LNCaP clone FGC (cell line): ENCODE measurements around the gene MAN2C1.
"Not testable (repeated sequence)": the region's sequence is repeated elsewhere in the genome, so short reads cannot be mapped to it uniquely, and the experiment has no call there.

Experiments
- DNase-seq: peaks from one replicate; pipeline ENCODE4 v3.0.0-alpha.2; 2011; ENCODE audit warnings: low read depth
- H3K4me3 ChIP-seq: 2 replicates; pipeline ENCODE4 v1.5.1; 2011; ENCODE audit warnings: mild to moderate bottlenecking, low read depth, low read length, control low read depth
- TF ChIP-seq, protein P1 (sequence below): IDR thresholded peaks from 2 replicates; pipeline ENCODE4 v1.5.1; 2012; ENCODE audit warnings: mild to moderate bottlenecking; ENCODE audit not compliant: control insufficient read depth, insufficient read depth; ENCODE audit errors: extremely low read depth

The MAN2C1 gene

DNA sequence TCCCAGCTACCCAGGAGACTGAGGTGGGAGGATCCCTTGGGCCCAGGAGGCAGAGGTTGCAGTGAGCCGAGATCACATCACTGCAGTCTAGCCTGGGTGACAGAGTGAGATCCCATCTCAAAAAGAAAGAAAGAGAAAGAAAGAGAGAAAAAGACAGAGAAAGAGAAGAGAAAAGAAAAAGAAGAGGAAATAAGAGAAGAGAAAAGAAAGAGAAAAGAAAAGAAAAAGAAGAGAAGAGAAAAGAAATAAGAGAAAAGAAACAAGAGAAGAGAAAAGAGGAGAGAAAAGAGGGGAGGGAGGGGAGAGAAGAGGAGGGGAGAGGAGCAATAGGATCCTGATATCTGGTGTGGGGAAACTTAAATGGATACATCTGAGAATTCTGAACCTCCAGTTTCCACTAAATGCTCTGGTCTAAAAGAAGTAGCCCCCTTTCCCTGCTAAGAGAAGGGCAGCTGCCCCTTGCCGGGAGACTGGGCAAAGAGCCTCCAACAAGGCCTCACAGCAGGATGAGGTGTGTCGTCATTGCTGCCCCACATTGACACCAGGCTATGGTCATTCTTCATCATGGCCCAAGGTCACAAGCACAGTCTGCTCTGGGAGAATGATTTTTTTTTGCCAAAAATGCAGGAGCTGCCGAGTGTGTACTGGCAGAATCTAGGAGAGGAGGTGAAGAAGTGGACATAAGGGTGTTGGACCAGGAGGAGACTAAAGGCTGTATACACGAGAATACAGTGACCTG lies 53.7 kb downstream of the MAN2C1 start:
- H3K4me3 ChIP-seq = no peak overlapping the region
- TF ChIP-seq, protein P1, sequence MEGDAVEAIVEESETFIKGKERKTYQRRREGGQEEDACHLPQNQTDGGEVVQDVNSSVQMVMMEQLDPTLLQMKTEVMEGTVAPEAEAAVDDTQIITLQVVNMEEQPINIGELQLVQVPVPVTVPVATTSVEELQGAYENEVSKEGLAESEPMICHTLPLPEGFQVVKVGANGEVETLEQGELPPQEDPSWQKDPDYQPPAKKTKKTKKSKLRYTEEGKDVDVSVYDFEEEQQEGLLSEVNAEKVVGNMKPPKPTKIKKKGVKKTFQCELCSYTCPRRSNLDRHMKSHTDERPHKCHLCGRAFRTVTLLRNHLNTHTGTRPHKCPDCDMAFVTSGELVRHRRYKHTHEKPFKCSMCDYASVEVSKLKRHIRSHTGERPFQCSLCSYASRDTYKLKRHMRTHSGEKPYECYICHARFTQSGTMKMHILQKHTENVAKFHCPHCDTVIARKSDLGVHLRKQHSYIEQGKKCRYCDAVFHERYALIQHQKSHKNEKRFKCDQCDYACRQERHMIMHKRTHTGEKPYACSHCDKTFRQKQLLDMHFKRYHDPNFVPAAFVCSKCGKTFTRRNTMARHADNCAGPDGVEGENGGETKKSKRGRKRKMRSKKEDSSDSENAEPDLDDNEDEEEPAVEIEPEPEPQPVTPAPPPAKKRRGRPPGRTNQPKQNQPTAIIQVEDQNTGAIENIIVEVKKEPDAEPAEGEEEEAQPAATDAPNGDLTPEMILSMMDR = no peak
- DNase-seq = no peak

DNA sequence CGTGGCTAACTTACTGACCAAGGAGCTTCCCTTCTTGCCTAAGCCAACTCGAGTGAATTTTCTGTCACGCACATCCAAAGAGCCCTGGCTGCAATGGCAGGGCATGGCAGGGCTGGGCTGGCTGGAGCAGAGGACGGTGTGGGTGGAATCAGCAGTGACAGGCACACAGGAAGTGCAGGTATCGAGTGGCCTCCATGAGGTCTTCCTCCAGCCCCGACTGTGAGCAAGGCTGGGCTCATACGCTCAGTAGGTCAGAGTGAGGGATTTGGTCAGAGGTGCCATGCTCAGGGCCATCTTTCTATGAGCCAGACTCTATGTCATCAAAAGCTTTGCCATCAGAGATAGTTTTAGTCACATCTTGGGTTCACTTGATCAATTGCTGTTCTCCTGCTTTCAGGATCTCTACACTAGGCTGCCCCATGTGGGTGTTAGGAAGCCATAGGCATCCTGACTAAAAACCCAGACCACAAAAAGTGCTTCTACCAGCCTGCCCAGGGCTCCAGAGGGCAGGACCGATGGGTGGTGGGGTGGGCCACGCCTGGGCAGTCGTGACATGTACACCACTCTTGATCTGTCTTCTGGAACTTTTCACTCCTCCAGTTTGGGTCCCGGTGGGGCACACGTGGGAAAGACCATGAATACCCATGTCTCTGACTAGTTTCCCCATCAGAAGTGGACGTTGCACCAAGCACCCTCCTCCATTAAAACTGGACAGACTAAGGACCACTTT lies 55.1 kb downstream of the MAN2C1 start:
- no peak overlapping the region for H3K4me3 ChIP-seq
- no peak for DNase-seq
- TF ChIP-seq, protein P1 = no peak

DNA sequence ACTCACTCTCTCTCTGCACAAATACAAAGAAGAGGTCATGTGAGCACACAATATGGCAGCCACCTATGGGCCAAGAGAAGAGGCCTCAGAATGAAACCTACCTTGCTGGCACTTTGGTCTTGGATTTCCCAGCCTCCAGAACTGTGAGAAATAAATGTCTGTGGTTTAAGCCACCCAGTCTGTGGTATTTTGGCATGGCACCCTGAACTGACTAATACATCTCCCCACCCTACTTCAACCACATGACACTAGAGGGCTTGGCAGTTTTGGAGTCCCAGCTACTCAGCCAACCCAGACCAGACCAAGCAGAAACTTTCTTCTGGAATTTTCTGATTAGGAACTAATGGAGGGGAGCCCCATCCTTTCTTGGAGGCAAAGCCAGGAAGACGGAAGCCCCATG lies 55.9 kb downstream of the MAN2C1 start:
- not testable (repeated sequence) for DNase-seq, H3K4me3 ChIP-seq

DNA sequence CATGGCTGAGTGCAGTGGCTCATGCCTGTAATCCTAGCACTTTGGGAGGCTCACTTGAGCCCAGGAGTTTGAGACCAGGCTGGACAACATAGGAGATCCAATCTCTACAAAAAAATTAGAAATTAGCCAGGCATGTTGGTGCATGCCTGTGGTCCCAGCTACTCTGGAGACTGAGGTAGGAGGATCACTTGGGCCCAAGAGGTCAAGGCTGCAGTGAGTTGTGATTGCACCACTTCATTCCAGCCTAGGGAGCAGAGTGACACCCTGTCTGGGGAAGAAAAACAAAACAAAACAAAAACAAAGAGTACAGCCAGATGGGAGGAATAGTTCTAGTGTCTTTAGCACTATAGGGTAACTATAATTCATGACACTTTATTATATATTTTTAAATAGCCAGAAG lies 58.7 kb downstream of the MAN2C1 start:
- H3K4me3 ChIP-seq = no peak overlapping the region
- TF ChIP-seq, protein P1 = no peak
- DNase-seq = no peak

DNA sequence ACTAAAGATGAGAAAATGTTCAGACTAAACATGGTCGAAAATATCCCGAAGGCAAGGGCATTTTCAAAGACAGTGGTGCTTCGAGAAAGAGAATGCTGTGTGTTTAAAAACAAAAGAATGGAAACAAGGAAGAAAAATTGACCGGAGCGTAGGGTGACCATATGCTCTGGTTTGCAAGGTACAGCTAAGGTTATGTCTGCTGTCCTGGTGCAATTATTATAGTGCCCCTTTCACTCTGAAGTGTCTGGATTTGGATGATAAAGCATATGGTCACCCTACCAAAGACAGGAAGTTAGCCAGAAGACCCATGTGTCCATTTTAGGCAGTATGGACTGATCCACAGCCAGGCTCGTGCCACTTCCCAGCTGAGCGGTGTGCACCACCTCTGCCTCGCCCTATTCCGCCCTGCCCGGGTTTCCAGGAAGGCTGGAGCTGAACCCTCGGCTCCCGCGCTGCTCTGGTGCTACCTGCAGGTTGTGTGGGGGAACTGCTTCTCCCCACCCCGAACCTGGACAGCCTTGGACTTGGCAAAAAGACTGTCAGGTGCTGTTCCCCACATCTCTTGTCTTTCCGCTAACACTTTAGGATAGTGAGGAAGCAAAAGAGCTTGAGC lies 60.5 kb downstream of the MAN2C1 start:
- no peak for DNase-seq
- TF ChIP-seq, protein P1 = peak; percentile 56
- H3K4me3 ChIP-seq = no peak overlapping the region

DNA sequence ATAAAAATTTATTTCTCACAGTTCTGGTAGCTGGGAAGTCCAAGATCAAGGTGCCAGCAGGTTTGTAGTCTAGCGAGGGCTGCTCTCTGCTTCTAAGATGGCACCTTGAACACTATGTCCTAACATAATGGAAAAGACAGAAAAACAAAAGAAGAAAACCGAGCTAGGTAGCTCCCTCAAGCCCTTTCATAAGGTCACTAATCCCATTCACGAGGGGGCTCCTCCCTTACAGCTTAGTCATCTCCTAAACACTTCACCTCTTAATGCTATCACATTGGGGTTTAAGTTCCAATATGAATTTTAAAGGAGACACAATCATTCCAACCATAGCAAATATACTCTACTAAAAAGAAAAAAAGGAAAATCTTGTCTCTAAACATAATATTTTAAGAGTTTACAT lies 62.2 kb downstream of the MAN2C1 start:
- no peak overlapping the region for H3K4me3 ChIP-seq
- no peak for DNase-seq
- TF ChIP-seq, protein P1 = no peak
